Measurements from ENCODE around the gene CHMP2A. TPM values are rescaled to one million over a fixed set of nuclear protein-coding genes. Genes with fewer than 3 reads are reported as not detected.

Gene CHMP2A
- total and polyA plus RNA-seq, 4 donors: 87.7 to 309 (median 192) TPM

GRCh38 chr19:58550362-58551122 is 4.4 kb downstream of the CHMP2A start:
- WGBS, 2 donors: 88 to 91% methylated on average over 13 of the region's 13 CpGs
- ATAC-seq (ENCODE audit: insufficient read depth, low FRiP score) (no peak), DNase-seq (peak in 1 of 3 donors; percentile 12)
- peaks cover 0 to 2% (median 0%) of the 10 kb centered on the region in 4 donors for H3K9me3 ChIP-seq (ENCODE audit: control insufficient read depth in 4 of 4, insufficient read depth in 3 of 4, low read length in 3 of 4)
- no peaks in the 10 kb centered on the region for H3K27me3 ChIP-seq (ENCODE audit: control insufficient read depth in 3 of 3, insufficient read depth in 3 of 3, low read length in 2 of 3)
- H3K9ac ChIP-seq (ENCODE audit: insufficient read depth in 1 of 2, low read length in 2 of 2): no peak overlapping the region
- H3K4me3 ChIP-seq: no peak overlapping the region
- peaks cover 13 to 61% (median 55%) of the 10 kb centered on the region in 4 donors for H3K36me3 ChIP-seq (ENCODE audit: control insufficient read depth in 4 of 4, insufficient read depth in 4 of 4, low read length in 4 of 4)
- TF ChIP-seq CTCF (IDR thresholded peaks at IDR 0.05; ENCODE audit: control extremely low read depth, extremely low read depth): no peak
- no peak overlapping the region for H3K27ac ChIP-seq (ENCODE audit: low read depth in 1 of 2, low read length in 1 of 2)
- peaks cover 11 to 34% (median 17%) of the 10 kb centered on the region in 5 donors for H3K4me1 ChIP-seq (ENCODE audit: control insufficient read depth in 5 of 5, insufficient read depth in 5 of 5, low read length in 5 of 5)

DNA sequence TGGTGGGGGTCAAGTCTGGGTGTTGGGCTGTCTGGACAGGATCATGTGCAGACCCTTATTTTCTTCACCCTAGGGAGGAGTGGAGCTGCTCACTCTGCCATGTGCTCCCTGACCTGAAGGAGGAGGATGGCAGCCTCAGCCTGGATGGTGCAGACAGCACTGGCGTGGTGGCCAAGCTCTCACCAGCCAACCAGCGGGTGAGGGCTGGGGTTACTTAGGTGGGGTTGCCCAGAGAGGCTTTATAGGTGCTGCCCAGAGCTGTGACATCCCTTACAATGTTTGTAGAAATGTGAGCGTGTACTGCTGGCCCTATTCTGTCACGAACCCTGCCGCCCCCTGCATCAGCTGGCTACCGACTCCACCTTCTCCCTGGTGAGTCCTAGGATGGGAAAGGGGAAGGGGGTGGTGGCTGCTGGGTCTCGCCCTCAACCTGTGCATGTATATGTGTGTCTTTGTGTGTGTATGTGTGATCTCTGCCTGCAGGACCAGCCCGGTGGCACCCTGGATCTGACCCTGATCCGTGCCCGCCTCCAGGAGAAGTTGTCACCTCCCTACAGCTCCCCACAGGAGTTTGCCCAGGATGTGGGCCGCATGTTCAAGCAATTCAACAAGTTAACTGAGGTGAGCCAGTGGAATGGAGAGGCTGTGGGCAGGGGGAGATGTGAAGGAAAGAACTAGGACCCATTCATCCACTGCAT is 5.1 kb downstream of the CHMP2A start:
- ATAC-seq (ENCODE audit: insufficient read depth, low FRiP score) (no peak), DNase-seq (no peak)
- H3K9me3 ChIP-seq (ENCODE audit: control insufficient read depth in 4 of 4, insufficient read depth in 3 of 4, low read length in 3 of 4): peaks cover 0 to 2% (median 0%) of the 10 kb centered on the region in 4 donors
- H3K36me3 ChIP-seq (ENCODE audit: control insufficient read depth in 4 of 4, insufficient read depth in 4 of 4, low read length in 4 of 4): peaks cover 13 to 61% (median 56%) of the 10 kb centered on the region in 4 donors
- H3K27ac ChIP-seq (ENCODE audit: low read depth in 1 of 2, low read length in 1 of 2): no peak overlapping the region
- H3K27me3 ChIP-seq (ENCODE audit: control insufficient read depth in 3 of 3, insufficient read depth in 3 of 3, low read length in 2 of 3): no peaks in the 10 kb centered on the region
- H3K4me3 ChIP-seq: no peak overlapping the region
- WGBS, 2 donors: 92 to 94% methylated on average over 10 to 11 of the region's 11 CpGs
- no peak for TF ChIP-seq CTCF (IDR thresholded peaks at IDR 0.05; ENCODE audit: control extremely low read depth, extremely low read depth)
- peaks cover 10 to 32% (median 16%) of the 10 kb centered on the region in 5 donors for H3K4me1 ChIP-seq (ENCODE audit: control insufficient read depth in 5 of 5, insufficient read depth in 5 of 5, low read length in 5 of 5)
- H3K9ac ChIP-seq (ENCODE audit: insufficient read depth in 1 of 2, low read length in 2 of 2): no peak overlapping the region

- ATAC-seq (ENCODE audit: insufficient read depth, low FRiP score): no peak
Measured at GRCh38 chr19:58548859-58549663, 5.8 kb downstream of the CHMP2A start.

More at GRCh38 chr19:58548859-58549663, 5.8 kb downstream of the CHMP2A start:
- no peak for DNase-seq
- H3K36me3 ChIP-seq (ENCODE audit: control insufficient read depth in 4 of 4, insufficient read depth in 4 of 4, low read length in 4 of 4): peaks cover 13 to 61% (median 56%) of the 10 kb centered on the region in 4 donors
- peaks cover 10 to 24% (median 14%) of the 10 kb centered on the region in 5 donors for H3K4me1 ChIP-seq (ENCODE audit: control insufficient read depth in 5 of 5, insufficient read depth in 5 of 5, low read length in 5 of 5)
- no peaks in the 10 kb centered on the region for H3K27me3 ChIP-seq (ENCODE audit: control insufficient read depth in 3 of 3, insufficient read depth in 3 of 3, low read length in 2 of 3)
- no peak for TF ChIP-seq CTCF (IDR thresholded peaks at IDR 0.05; ENCODE audit: control extremely low read depth, extremely low read depth)
- H3K4me3 ChIP-seq: no peak overlapping the region
- 94 to 95% methylated on average over 20 of the region's 20 CpGs for WGBS, 2 donors
- no peak overlapping the region for H3K9ac ChIP-seq (ENCODE audit: insufficient read depth in 1 of 2, low read length in 2 of 2)
- peaks cover 0 to 2% (median 0%) of the 10 kb centered on the region in 4 donors for H3K9me3 ChIP-seq (ENCODE audit: control insufficient read depth in 4 of 4, insufficient read depth in 3 of 4, low read length in 3 of 4)
- no peak overlapping the region for H3K27ac ChIP-seq (ENCODE audit: low read depth in 1 of 2, low read length in 1 of 2)
